BJ (cell line): ENCODE data around the gene CCDC70. TPM values are rescaled to one million over a fixed set of nuclear protein-coding genes. Genes with fewer than 3 reads are reported as not detected.

ENCODE experiments used
- CTCF ChIA-PET: fragments of 350-600 bp; formaldehyde crosslinking; extraction: SDS; loops from one replicate; lab custom pipeline; 2021; ENCODE audit warnings: antibody characterized with exemption, inconsistent platforms; lab: Yijun Ruan, JAX
- POLR2A ChIA-PET: fragments of 300-600 bp; sonication (Branson Sonifier 250); formaldehyde crosslinking; extraction: SDS; loops from one replicate; lab custom pipeline; 2021; ENCODE audit warnings: antibody characterized with exemption; lab: Charles Lee
- DNase-seq: peaks from one replicate; pipeline ENCODE4 v3.0.0-alpha.2; 2011; ENCODE audit warnings: low read depth
- H3K27me3 ChIP-seq: 2 replicates; pipeline ENCODE4 v1.6.0; 2011; ENCODE audit warnings: low read length; ENCODE audit not compliant: control insufficient read depth, insufficient read depth
- H3K36me3 ChIP-seq: 2 replicates; pipeline ENCODE4 v1.5.1; 2011; ENCODE audit warnings: low read length; ENCODE audit not compliant: control insufficient read depth, insufficient read depth
- H3K4me3 ChIP-seq: 2 replicates; pipeline ENCODE4 v1.5.1; 2011; ENCODE audit warnings: low read depth, mild to moderate bottlenecking, control low read depth, low read length
- CTCF ChIP-seq: IDR thresholded peaks from 2 replicates; pipeline ENCODE4 v1.5.1; 2011; ENCODE audit warnings: low read depth, mild to moderate bottlenecking, control low read depth, inconsistent platforms, low read length, moderate library complexity; ENCODE audit not compliant: insufficient read depth
- polyA plus RNA-seq: library from polyadenylated mRNA; depleted of rRNA; stranded (reverse); fragments of >200 nt; gene quantifications from 2 replicates; pipeline ENCODE4 v1.2.3, GENCODE V29; 2011

Gene CCDC70
- polyA plus RNA-seq, 1 experiment = not detected

GRCh38 chr13:51829568-51829899, 32.2 kb upstream of the CCDC70 start:
- ChIA-PET POLR2A (no interaction called here), CTCF (interaction anchor here (1.5 to 7.6 kb wide), 2 partner anchors 15 to 97 kb away, joined by 4 to 40 read pairs; no protein-coding TSS in a partner anchor)
- no peak for TF ChIP-seq CTCF
- no peak for DNase-seq
- Histone ChIP-seq H3K36me3 (no peaks in the 10 kb centered on the region), H3K27me3 (peaks cover 16% of the 10 kb centered on the region), H3K4me3 (no peak overlapping the region)

GRCh38 chr13:51831519-51831918, 30.2 kb upstream of the CCDC70 start:
- no peak for DNase-seq
- no peak for TF ChIP-seq CTCF
- no peaks in the 10 kb centered on the region for H3K36me3 ChIP-seq
- ChIA-PET CTCF (interaction anchor here (0.8 to 2.1 kb wide), 4 partner anchors 10 to 24 kb away, joined by 3 to 12 read pairs (median 4); no protein-coding TSS in a partner anchor), POLR2A (no interaction called here)
- peaks cover 19% of the 10 kb centered on the region for H3K27me3 ChIP-seq
- H3K4me3 ChIP-seq = no peak overlapping the region

- DNase-seq = no peak
- ChIA-PET CTCF (interaction anchor here (0.8 to 2.1 kb wide), 6 partner anchors 9 to 684 kb away, joined by 3 to 12 read pairs (median 4); no protein-coding TSS in a partner anchor), POLR2A (no interaction called here)
- peaks cover 21% of the 10 kb centered on the region for H3K27me3 ChIP-seq
- no peak overlapping the region for H3K4me3 ChIP-seq
- no peaks in the 10 kb centered on the region for H3K36me3 ChIP-seq
- TF ChIP-seq CTCF = peak; percentile 31
These were observed 29.2 kb upstream of the CCDC70 start for GRCh38 chr13:51832471-51833152.

GRCh38 chr13:51833980-51834379, 27.8 kb upstream of the CCDC70 start:
- H3K36me3 ChIP-seq = no peaks in the 10 kb centered on the region
- POLR2A ChIA-PET = no interaction called here
- peaks cover 12% of the 10 kb centered on the region for H3K27me3 ChIP-seq
- DNase-seq = no peak
- no peak for TF ChIP-seq CTCF
- CTCF ChIA-PET = interaction anchor here (1.2 to 3.0 kb wide), 3 partner anchors 11 to 20 kb away, joined by 5 to 19 read pairs (median 10); partner anchors contain the start of gene TMEM272
- no peak overlapping the region for H3K4me3 ChIP-seq

GRCh38 chr13:51834581-51835171, 27.1 kb upstream of the CCDC70 start:
- peaks cover 14% of the 10 kb centered on the region for H3K27me3 ChIP-seq
- TF ChIP-seq CTCF = no peak
- no peaks in the 10 kb centered on the region for H3K36me3 ChIP-seq
- ChIA-PET POLR2A (no interaction called here), CTCF (interaction anchor here (0.5 to 3.0 kb wide), 5 partner anchors 11 to 69 kb away, joined by 3 to 19 read pairs (median 8); partner anchors contain the start of gene TMEM272)
- H3K4me3 ChIP-seq = no peak overlapping the region
- no peak for DNase-seq
